ENCODE data around the gene ZFP36L2. TPM values are rescaled to one million over a fixed set of nuclear protein-coding genes. Genes with fewer than 3 reads are reported as not detected.
A peak's percentile ranks its signal among the peaks of the same experiment; 100 is the strongest.
"Not testable (repeated sequence)": the region's sequence is repeated elsewhere in the genome, so short reads cannot be mapped to it uniquely, and the experiment has no call there.

Gene ZFP36L2
- polyA plus RNA-seq, 1 donor = 67.9 TPM

- DNase-seq = no peak
Measured at GRCh38 chr2:43206602-43207001, 19.8 kb downstream of the ZFP36L2 start.

GRCh38 chr2:43203373-43203772 lies 23.0 kb downstream of the ZFP36L2 start:
- DNase-seq = no peak

GRCh38 chr2:43202289-43202688 lies 24.1 kb downstream of the ZFP36L2 start:
- DNase-seq = no peak

GRCh38 chr2:43201497-43201896 lies 24.9 kb downstream of the ZFP36L2 start:
- DNase-seq = no peak

GRCh38 chr2:43201016-43201415 lies 25.4 kb downstream of the ZFP36L2 start:
- DNase-seq = no peak

- DNase-seq = no peak
Measured at GRCh38 chr2:43199492-43200488, 26.6 kb downstream of the ZFP36L2 start.

- no peak for DNase-seq
Measured at GRCh38 chr2:43198263-43198662, 28.1 kb downstream of the ZFP36L2 start.

- no peak for DNase-seq
Measured at GRCh38 chr2:43197588-43197896, 28.9 kb downstream of the ZFP36L2 start.

GRCh38 chr2:43196768-43197587 lies 29.4 kb downstream of the ZFP36L2 start:
- no peak for DNase-seq

- DNase-seq = no peak
Measured at GRCh38 chr2:43194121-43194869, 32.1 kb downstream of the ZFP36L2 start.

GRCh38 chr2:43193652-43194120 lies 32.7 kb downstream of the ZFP36L2 start:
- no peak for DNase-seq

GRCh38 chr2:43192744-43193651 lies 33.4 kb downstream of the ZFP36L2 start:
- no peak for DNase-seq

- no peak for DNase-seq
Measured at GRCh38 chr2:43191947-43192516, 34.4 kb downstream of the ZFP36L2 start.

GRCh38 chr2:43190311-43191052 lies 35.9 kb downstream of the ZFP36L2 start:
- no peak for DNase-seq

GRCh38 chr2:43189861-43190260 lies 36.5 kb downstream of the ZFP36L2 start:
- not testable (repeated sequence) for DNase-seq

GRCh38 chr2:43188561-43189386 lies 37.6 kb downstream of the ZFP36L2 start:
- no peak for DNase-seq

- DNase-seq = peak; percentile 36
Measured at GRCh38 chr2:43186679-43187374, 39.6 kb downstream of the ZFP36L2 start.

- DNase-seq = no peak
Measured at GRCh38 chr2:43186321-43186678, 40.1 kb downstream of the ZFP36L2 start.

- no peak for DNase-seq
Measured at GRCh38 chr2:43185146-43185545, 41.3 kb downstream of the ZFP36L2 start.
